HepG2 (cell line): ENCODE data around the gene ODC1. TPM values are rescaled to one million over a fixed set of nuclear protein-coding genes. Genes with fewer than 3 reads are reported as not detected.
A peak's percentile ranks its signal among the peaks of the same experiment; 100 is the strongest.
"Not testable (repeated sequence)": the region's sequence is repeated elsewhere in the genome, so short reads cannot be mapped to it uniquely, and the experiment has no call there.

Experiments
- ATAC-seq: fragments of 200-7000 bp; cut with Tn5 transposase; 3 replicates; pipeline ENCODE4 v1.9.1; 2020; ENCODE audit warnings: mild to moderate bottlenecking, moderate library complexity
- BruUV-seq: library from RNA; stranded (reverse); fragments of 400-500 nt; replicated peaks from 2 replicates; lab custom pipeline; 2021; lab: Mats Ljungman, UMichigan
- CTCF ChIA-PET: fragments of 300-600 bp; formaldehyde crosslinking; extraction: SDS; loops from one replicate; lab custom pipeline; 2021; ENCODE audit warnings: low total read pairs, inconsistent platforms, low intra/inter-chr PET ratio; lab: Yijun Ruan, JAX
- POLR2A ChIA-PET: fragments of 350-600 bp; sonication (Branson Sonifier 250); formaldehyde crosslinking; loops from one replicate; lab custom pipeline; 2020; ENCODE audit warnings: antibody characterized with exemption, inconsistent platforms; lab: Yijun Ruan, JAX
- DNase-seq: peaks from one replicate; pipeline ENCODE4 v3.0.0-alpha.2; 2015; ENCODE audit warnings: low spot score
- FAIRE-seq: peaks from 3 replicates; lab custom pipeline; 2011; peaks lifted over from hg19 to GRCh38; lab: Jason Lieb, UNC
- H2AFZ ChIP-seq: one replicate; pipeline ENCODE4 v1.6.1; 2011; ENCODE audit warnings: low read length, inconsistent platforms
- H3K27ac ChIP-seq: fragments of 300-600 bp; 3 replicates; pipeline ENCODE4 v1.8.0; 2011; ENCODE audit warnings: mixed run types, mild to moderate bottlenecking, mixed read lengths, low read length, inconsistent platforms; ENCODE audit not compliant: insufficient read depth; ENCODE audit errors: extremely low read length
- H3K27me3 ChIP-seq, 2 experiments: fragments of 200-600 bp in 1 of 2; 2 replicates in 1 of 2; 3 replicates in 1 of 2; pipeline versions ENCODE4 v1.6.0 to v1.8.0; 2011; ENCODE audit warnings: low read length in 2 of 2, mild to moderate bottlenecking in 2 of 2, moderate library complexity in 2 of 2, inconsistent platforms in 1 of 2; ENCODE audit not compliant: insufficient read depth in 2 of 2, control insufficient read depth in 1 of 2
- H3K36me3 ChIP-seq, 2 experiments: fragments of 200-600 bp in 1 of 2; replicated peaks in 1 of 2; 2 replicates in 1 of 2; 3 replicates in 1 of 2; pipeline versions ENCODE4 v1.5.1 to v1.8.0; 2011; ENCODE audit warnings: low read length in 2 of 2, inconsistent platforms in 1 of 2; ENCODE audit not compliant: insufficient read depth in 2 of 2, control insufficient read depth in 1 of 2
- H3K4me1 ChIP-seq: 2 replicates; pipeline ENCODE4 v1.5.1; 2012; ENCODE audit warnings: low read length, inconsistent platforms; ENCODE audit not compliant: insufficient read depth
- H3K4me2 ChIP-seq: 2 replicates; pipeline ENCODE4 v1.6.0; 2011; ENCODE audit warnings: low read depth, low read length, inconsistent platforms
- H3K4me3 ChIP-seq, 3 experiments: fragments of 200-600 bp in 1 of 3; sonication (generic), shearing (Covaris generic) in 1 of 3; replicated peaks in 1 of 3; 2 replicates each; pipeline ENCODE4 v1.5.1; 2011 to 2016; ENCODE audit warnings: low read length in 3 of 3, inconsistent platforms in 2 of 3, low read depth in 2 of 3, mild to moderate bottlenecking in 2 of 3, control low read depth in 1 of 3, mixed read lengths in 1 of 3; ENCODE audit not compliant: insufficient read depth in 1 of 3
- H3K79me2 ChIP-seq: one replicate; pipeline ENCODE4 v1.6.1; 2011; ENCODE audit warnings: low read length, inconsistent platforms; ENCODE audit not compliant: insufficient read depth
- H3K9ac ChIP-seq: 2 replicates; pipeline ENCODE4 v1.6.0; 2011; ENCODE audit warnings: mild to moderate bottlenecking, low read depth, low read length, inconsistent platforms; ENCODE audit not compliant: insufficient read depth
- H3K9me3 ChIP-seq: 2 replicates; pipeline ENCODE4 v1.5.1; 2012; ENCODE audit warnings: mild to moderate bottlenecking, low read length
- H4K20me1 ChIP-seq: 2 replicates; pipeline ENCODE4 v1.6.0; 2011; ENCODE audit warnings: inconsistent platforms, mild to moderate bottlenecking, low read length, moderate library complexity; ENCODE audit not compliant: insufficient read depth
- HDAC2 ChIP-seq: sonication (generic); formaldehyde crosslinking; IDR thresholded peaks from 2 replicates; pipeline ENCODE4 v1.4.0; 2020; ENCODE audit warnings: missing genetic modification reagents
- MAFF ChIP-seq: IDR thresholded peaks from 2 replicates; pipeline ENCODE4 v1.6.1; 2011; ENCODE audit warnings: low read depth, low read length, improper control_type of control experiment
- MAFK ChIP-seq, 2 experiments: IDR thresholded peaks in 1 of 2; conservative IDR thresholded peaks in 1 of 2; 2 replicates each; pipeline ENCODE4 v1.6.1; 2011; ENCODE audit warnings: improper control_type of control experiment in 2 of 2, low read length in 2 of 2
- POLR2A ChIP-seq, 2 experiments: IDR thresholded peaks; 2 replicates each; pipeline ENCODE4 v1.6.1; 2011; ENCODE audit warnings: low read depth in 2 of 2, low read length in 2 of 2, mild to moderate bottlenecking in 1 of 2, moderate library complexity in 1 of 2; ENCODE audit not compliant: insufficient read depth in 1 of 2
- RORA ChIP-seq: sonication (generic); formaldehyde crosslinking; IDR thresholded peaks from 2 replicates; pipeline ENCODE4 v1.5.0; 2020; ENCODE audit warnings: mild to moderate bottlenecking, missing genetic modification reagents, moderate library complexity
- ZNF121 ChIP-seq: sonication (generic); formaldehyde crosslinking; IDR thresholded peaks from 2 replicates; pipeline ENCODE4 v1.5.0; 2020; ENCODE audit warnings: mild to moderate bottlenecking, missing genetic modification reagents
- WGBS: methylation state at CpG from one replicate; pipeline ENCODE4 v1.1.6; 2017; ENCODE audit warnings: low lambda C conversion rate; 5-methylcytosine and 5-hydroxymethylcytosine counted together
- in situ Hi-C: cut with HindIII; loops from 2 replicates; pipeline ENCODE4 v1.10.0; 2017; ENCODE audit warnings: low pct_unique_long_range_greater_than_20kb; ENCODE audit not compliant: extremely low pct_ligation_motif_present
- intact Hi-C: fragments of 100-400 bp; cut with micrococcal nuclease; formaldehyde crosslinking; loops from one replicate; pipeline ENCODE4 v1.10.0; 2022; ENCODE audit not compliant: unreplicated experiment
- polyA plus RNA-seq, 8 experiments: library from polyadenylated mRNA; depleted of rRNA in 3 of 8; stranded (reverse) in 7 of 8; unstranded in 1 of 8; fragments of >200 nt; fragmentation: Illumina TruSeq in 4 of 8; extraction: Trizol in 4 of 8; gene quantifications; 2 replicates each; pipeline versions ENCODE4 v1.2.1 to v1.2.3, GENCODE V29; 2011 to 2016; ENCODE audit warnings: low read depth in 4 of 8, missing spikeins in 1 of 8, mixed read lengths in 1 of 8; ENCODE audit not compliant: insufficient read depth in 1 of 8
- total RNA-seq, 5 experiments: library from RNA; depleted of rRNA; stranded (reverse); fragments of >200 nt; fragmentation: Illumina TruSeq; extraction: Trizol; gene quantifications; 2 replicates each; pipeline ENCODE4 v1.2.3, GENCODE V29; 2016; ENCODE audit warnings: low read depth in 1 of 5

The ODC1 gene
- total and polyA plus RNA-seq, 2 of the 13 experiments (the other 11 are each of a cell fraction or from before 2014, with no cell fraction given): 142 to 371 TPM

DNA sequence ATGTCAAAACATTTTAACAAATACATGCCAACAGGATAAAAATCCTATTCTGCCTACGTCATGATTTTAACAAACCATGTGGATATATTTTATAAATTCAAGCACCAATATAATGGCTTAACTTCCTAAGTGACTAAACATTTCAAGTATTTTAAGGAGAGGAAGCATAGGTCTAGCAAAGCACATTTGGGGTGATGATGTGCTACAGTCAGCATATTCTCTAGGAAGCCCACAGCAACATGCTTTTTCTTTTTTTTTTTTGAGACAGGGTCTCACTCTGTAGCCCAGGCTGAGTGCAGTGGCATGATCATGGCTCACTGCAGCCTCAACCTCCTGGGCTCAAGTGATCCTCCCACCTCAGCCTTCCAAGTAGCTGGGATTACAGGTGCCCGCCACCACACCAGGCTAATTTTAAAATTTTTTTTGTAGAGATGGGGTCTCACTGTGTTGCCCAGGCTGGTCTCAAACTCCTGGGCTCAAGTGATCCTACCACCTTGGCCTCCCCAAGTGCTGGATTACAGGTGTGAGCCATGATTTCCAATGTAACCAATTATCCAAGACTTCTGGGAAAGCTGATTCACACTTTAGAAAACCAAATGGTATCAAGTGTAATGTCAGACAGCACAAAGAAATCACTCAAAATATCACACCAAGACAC is 5.5 kb downstream of the ODC1 start:
- not testable (repeated sequence) for H4K20me1 ChIP-seq, ATAC-seq

GRCh38 chr2:10441948-10442347 is 6.2 kb downstream of the ODC1 start:
- Histone ChIP-seq H3K79me2 (peaks cover 21% of the 10 kb centered on the region), H4K20me1 (peaks cover 4% of the 10 kb centered on the region; the same call in 1 of the 2 replicates), H3K9ac (no peak overlapping the region), H3K4me3 (no peak overlapping the region), H3K36me3 (peaks cover 28 to 61% of the 10 kb centered on the region in 2 experiments), H3K4me1 (peaks cover 33% of the 10 kb centered on the region), H3K4me2 (no peak overlapping the region), H3K27me3 (peaks cover 0 to under 1% of the 10 kb centered on the region in 2 experiments; a peak in 1 of 5 replicates), H3K27ac (no peak overlapping the region), H3K9me3 (no peaks in the 10 kb centered on the region), H2AFZ (no peak overlapping the region)
- FAIRE-seq: no peak
- no peak for ATAC-seq
- WGBS: 98% methylated on average over 8 of the region's 8 CpGs
- CTCF ChIA-PET: no interaction called here
- TF ChIP-seq HDAC2 (no peak), POLR2A (IDR thresholded peaks at IDR 0.05; ENCODE audit: insufficient read depth in 1 of 2, low read depth in 2 of 2, low read length in 2 of 2) (no peak), RORA (CRISPR knock-in tag) (no peak)
- intact Hi-C loops: no loop called here
- in situ Hi-C loops: loop anchor here (25.0 kb wide), 1 partner anchor 630 kb away; no protein-coding TSS in a partner anchor
- no TSS peak for BruUV-seq
- DNase-seq: no peak
- POLR2A ChIA-PET: no interaction called here

More for the DNA sequence above, 5.5 kb downstream of the ODC1 start:
- CTCF ChIA-PET, BruUV-seq, POLR2A ChIA-PET, H3K27ac ChIP-seq, FAIRE-seq, intact Hi-C loops, H2AFZ ChIP-seq, DNase-seq, H3K4me3 ChIP-seq, H3K4me2 ChIP-seq, H3K27me3 ChIP-seq, H3K9me3 ChIP-seq, H3K9ac ChIP-seq: not testable (repeated sequence)
- in situ Hi-C loops: loop anchor here (25.0 kb wide), 1 partner anchor 630 kb away; no protein-coding TSS in a partner anchor
- WGBS: 96% methylated on average over 2 of the region's 2 CpGs
- Histone ChIP-seq H3K79me2 (peaks cover 27% of the 10 kb centered on the region), H3K4me1 (peaks cover 32% of the 10 kb centered on the region), H3K36me3 (peaks cover 28 to 61% of the 10 kb centered on the region in 2 experiments)
- TF ChIP-seq MAFK (conservative IDR thresholded peaks at IDR 0.05 in 1 of 2, IDR thresholded peaks at IDR 0.05 in 1 of 2; ENCODE audit: low read length in 2 of 2) (peak; percentile 77 to 86), MAFF (peak; percentile 69), ZNF121 (CRISPR knock-in tag) (0 out of 2 replicates have a peak, but pooled peaks have one; percentile 14)
